ENCODE data around the gene SORCS2.

Gene SORCS2

GRCh38 chr4:7147261-7147660 is 45.1 kb upstream of the SORCS2 start:
- TF ChIP-seq ZBTB7A (IDR thresholded peaks at IDR 0.05; ENCODE audit: low read depth): no peak
- no peak for TF ChIP-seq MAX (IDR thresholded peaks at IDR 0.05)
- no peak for TF ChIP-seq TCF12 (IDR thresholded peaks at IDR 0.05; ENCODE audit: low read depth)
- TF ChIP-seq, protein P1, sequence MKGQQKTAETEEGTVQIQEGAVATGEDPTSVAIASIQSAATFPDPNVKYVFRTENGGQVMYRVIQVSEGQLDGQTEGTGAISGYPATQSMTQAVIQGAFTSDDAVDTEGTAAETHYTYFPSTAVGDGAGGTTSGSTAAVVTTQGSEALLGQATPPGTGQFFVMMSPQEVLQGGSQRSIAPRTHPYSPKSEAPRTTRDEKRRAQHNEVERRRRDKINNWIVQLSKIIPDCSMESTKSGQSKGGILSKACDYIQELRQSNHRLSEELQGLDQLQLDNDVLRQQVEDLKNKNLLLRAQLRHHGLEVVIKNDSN (IDR thresholded peaks at IDR 0.05): no peak
- no peak for TF ChIP-seq EP300 (IDR thresholded peaks at IDR 0.05; ENCODE audit: borderline replicate concordance)
- TF ChIP-seq FOXM1 (IDR thresholded peaks at IDR 0.05; ENCODE audit: borderline replicate concordance, low read depth): no peak
- no peak for TF ChIP-seq RAD21 (IDR thresholded peaks at IDR 0.05; ENCODE audit: low read depth)
- no peak for TF ChIP-seq REST (IDR thresholded peaks at IDR 0.05; ENCODE audit: low read depth)
- no peak for TF ChIP-seq TEAD4 (IDR thresholded peaks at IDR 0.05)
- no peak for TF ChIP-seq TAF1 (IDR thresholded peaks at IDR 0.05; ENCODE audit: low read depth)
- TF ChIP-seq EGR1 (IDR thresholded peaks at IDR 0.05): no peak
- TF ChIP-seq NFIC (IDR thresholded peaks at IDR 0.05): no peak
- no peak for TF ChIP-seq YY1 (IDR thresholded peaks at IDR 0.05; ENCODE audit: low read depth)
- no peak for TF ChIP-seq CREB1 (IDR thresholded peaks at IDR 0.05; ENCODE audit: low read depth)
- no peak for TF ChIP-seq CEBPB (IDR thresholded peaks at IDR 0.05)

DNA sequence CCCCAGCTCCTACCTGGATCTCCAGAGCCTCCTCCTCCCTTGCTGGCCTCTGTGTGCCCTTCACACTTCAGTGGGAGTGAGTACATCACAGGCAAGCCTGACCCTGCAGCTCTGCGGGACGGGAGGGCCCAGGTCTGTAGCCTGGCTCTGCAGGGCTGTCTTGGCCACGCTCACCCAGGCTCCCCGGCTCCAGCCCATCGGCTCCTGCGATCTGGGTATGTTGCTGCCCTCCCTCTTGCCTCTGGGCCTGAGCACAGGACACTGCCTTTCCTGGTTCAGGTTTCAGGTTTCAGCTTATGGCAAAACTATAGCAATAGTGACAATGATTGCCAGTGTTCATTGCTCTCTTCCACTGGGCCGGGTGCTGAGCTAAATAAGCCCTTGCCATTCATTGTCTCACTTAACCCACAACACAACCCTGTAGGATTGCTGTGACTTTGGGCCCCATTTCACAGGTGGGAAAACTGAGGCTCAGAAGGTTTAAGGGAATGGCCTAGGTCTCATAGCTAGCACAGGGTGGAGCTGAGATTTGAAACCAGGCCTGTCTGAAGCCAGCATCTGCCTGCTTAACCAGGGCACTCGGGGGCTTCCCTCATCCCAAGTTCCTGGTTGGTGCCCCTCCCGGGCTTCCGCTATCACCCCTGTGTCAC is 44.6 kb upstream of the SORCS2 start:
- TF ChIP-seq EGR1 (IDR thresholded peaks at IDR 0.05): no peak
- TF ChIP-seq ZBTB7A (IDR thresholded peaks at IDR 0.05; ENCODE audit: low read depth): no peak

GRCh38 chr4:7148337-7148736 is 44.0 kb upstream of the SORCS2 start:
- TF ChIP-seq TAF1 (IDR thresholded peaks at IDR 0.05; ENCODE audit: low read depth): no peak
- TF ChIP-seq CREB1 (IDR thresholded peaks at IDR 0.05; ENCODE audit: low read depth): no peak
- no peak for TF ChIP-seq NFIC (IDR thresholded peaks at IDR 0.05)
- TF ChIP-seq MAX (IDR thresholded peaks at IDR 0.05): no peak

GRCh38 chr4:7150036-7150635 is 42.2 kb upstream of the SORCS2 start:
- TF ChIP-seq EGR1 (IDR thresholded peaks at IDR 0.05) (no peak), REST (IDR thresholded peaks at IDR 0.05; ENCODE audit: low read depth) (no peak), CREB1 (IDR thresholded peaks at IDR 0.05; ENCODE audit: low read depth) (no peak), FOXM1 (IDR thresholded peaks at IDR 0.05; ENCODE audit: borderline replicate concordance, low read depth) (no peak), EP300 (IDR thresholded peaks at IDR 0.05; ENCODE audit: borderline replicate concordance) (no peak), RAD21 (IDR thresholded peaks at IDR 0.05; ENCODE audit: low read depth) (no peak), TCF12 (IDR thresholded peaks at IDR 0.05; ENCODE audit: low read depth) (no peak), ZBTB7A (IDR thresholded peaks at IDR 0.05; ENCODE audit: low read depth) (no peak), MAX (IDR thresholded peaks at IDR 0.05) (no peak), TEAD4 (IDR thresholded peaks at IDR 0.05) (no peak), YY1 (IDR thresholded peaks at IDR 0.05; ENCODE audit: low read depth) (no peak)
- TF ChIP-seq, protein P1 (IDR thresholded peaks at IDR 0.05): no peak

DNA sequence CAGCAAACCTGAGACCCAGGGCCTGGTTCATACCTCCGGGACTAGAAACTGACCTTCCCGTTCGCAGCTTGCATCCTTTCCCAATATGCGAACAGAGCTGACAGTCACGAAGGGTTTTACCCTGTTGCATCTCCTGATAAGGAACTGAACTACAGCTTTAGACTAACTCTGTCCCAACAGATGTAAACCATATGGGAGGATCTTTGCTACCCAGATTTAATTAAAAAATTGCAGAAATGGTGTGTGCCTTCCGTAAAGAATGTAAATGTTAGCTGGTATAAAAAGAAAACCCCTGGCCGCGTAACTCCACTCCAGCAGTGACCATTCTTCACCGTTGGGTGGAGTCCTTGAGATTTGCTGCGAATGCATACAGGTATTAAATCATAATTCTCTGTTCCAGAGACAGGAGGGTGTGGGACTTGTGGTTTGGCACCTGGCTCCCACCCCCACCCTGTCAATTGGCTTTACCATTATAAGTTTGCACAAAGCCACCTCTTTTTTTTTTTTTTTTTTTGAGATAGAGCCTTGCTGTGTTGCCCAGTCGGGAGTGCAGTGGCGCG is 40.6 kb upstream of the SORCS2 start:
- TF ChIP-seq ZBTB7A (IDR thresholded peaks at IDR 0.05; ENCODE audit: low read depth) (no peak), RAD21 (IDR thresholded peaks at IDR 0.05; ENCODE audit: low read depth) (peak; percentile 67)
- TF ChIP-seq, protein P1 (IDR thresholded peaks at IDR 0.05): no peak

Measured in Ishikawa (cell line).